K562 (cell line): ENCODE results near the gene ACSL5. TPM values are rescaled to one million over a fixed set of nuclear protein-coding genes. Genes with fewer than 3 reads are reported as not detected.

Experiments used
- ATAC-seq: fragments of 200-7000 bp; cut with Tn5 transposase; 3 replicates; pipeline ENCODE4 v1.9.1; 2020; ENCODE audit warnings: moderate library complexity
- BruUV-seq: library from RNA; stranded (reverse); fragments of 400-500 nt; replicated peaks from 2 replicates; lab custom pipeline; 2021; lab: Mats Ljungman, UMichigan
- CTCF ChIA-PET: fragments of 300-600 bp; formaldehyde crosslinking; extraction: SDS; loops from one replicate; lab custom pipeline; 2021; ENCODE audit warnings: low intra/inter-chr PET ratio; lab: Yijun Ruan, JAX
- POLR2A ChIA-PET: fragments of 300-600, 350-650 bp; sonication (Branson Sonifier 250); formaldehyde crosslinking; extraction: SDS; loops from one replicate; lab custom pipeline; 2021; ENCODE audit warnings: antibody characterized with exemption, inconsistent platforms; lab: Yijun Ruan, JAX
- DNase-seq, 4 experiments: peaks; one replicate each; pipeline versions ENCODE4 v3.0.0 to v3.0.0-alpha.2; 2011 to 2018; ENCODE audit warnings: low spot score in 3 of 4, mixed read lengths in 3 of 4; ENCODE audit errors: extremely low read depth in 1 of 4
- FAIRE-seq: peaks from 2 replicates; lab custom pipeline; 2011; peaks lifted over from hg19 to GRCh38; lab: Jason Lieb, UNC
- H2AFZ ChIP-seq: 2 replicates; pipeline ENCODE4 v1.6.0; 2011; ENCODE audit warnings: low read depth, low read length, control low read depth, inconsistent platforms
- H3K27ac ChIP-seq: fragments of 200-600 bp; 3 replicates; pipeline ENCODE4 v1.8.0; 2011; ENCODE audit warnings: low read depth, mild to moderate bottlenecking, control low read depth, inconsistent platforms, low read length, moderate library complexity, mixed read lengths; ENCODE audit errors: extremely low read depth
- H3K27me3 ChIP-seq, 2 experiments: fragments of 300-600 bp in 1 of 2; 2 replicates in 1 of 2; 3 replicates in 1 of 2; pipeline versions ENCODE4 v1.6.0 to v1.8.0; 2011; ENCODE audit warnings: inconsistent platforms in 2 of 2, low read length in 2 of 2, mild to moderate bottlenecking in 1 of 2, mixed read lengths in 1 of 2, moderate library complexity in 1 of 2; ENCODE audit not compliant: control insufficient read depth in 2 of 2, insufficient read depth in 2 of 2
- H3K36me3 ChIP-seq: fragments of 300-600 bp; 3 replicates; pipeline ENCODE4 v1.8.0; 2011; ENCODE audit warnings: mild to moderate bottlenecking, low read length, inconsistent platforms; ENCODE audit not compliant: control insufficient read depth, insufficient read depth
- H3K4me1 ChIP-seq, 2 experiments: fragments of 200-600 bp in 1 of 2; replicated peaks in 1 of 2; 2 replicates in 1 of 2; 3 replicates in 1 of 2; pipeline versions ENCODE4 v1.5.1 to v1.8.0; 2011; ENCODE audit warnings: inconsistent platforms in 2 of 2, low read length in 2 of 2, mild to moderate bottlenecking in 1 of 2, mixed read lengths in 1 of 2, moderate library complexity in 1 of 2; ENCODE audit not compliant: control insufficient read depth in 2 of 2, insufficient read depth in 2 of 2
- H3K4me2 ChIP-seq: 2 replicates; pipeline ENCODE4 v1.6.1; 2011; ENCODE audit warnings: low read length, control low read depth, inconsistent platforms, mixed read lengths; ENCODE audit not compliant: insufficient read depth
- H3K4me3 ChIP-seq: fragments of 200-600 bp; sonication (generic), shearing (Covaris generic); 2 replicates; pipeline ENCODE4 v1.5.1; 2016; ENCODE audit warnings: control low read depth, inconsistent platforms
- H3K79me2 ChIP-seq: fragments of 200-600 bp; 3 replicates; pipeline ENCODE4 v1.8.0; 2011; ENCODE audit warnings: low read length, inconsistent platforms; ENCODE audit not compliant: control insufficient read depth, insufficient read depth
- H3K9ac ChIP-seq, 2 experiments: 2 replicates each; pipeline versions ENCODE4 v1.6.0 to v1.6.1; 2011; ENCODE audit warnings: low read depth in 2 of 2, low read length in 2 of 2, control low read depth in 1 of 2, inconsistent platforms in 1 of 2, mild to moderate bottlenecking in 1 of 2, mixed read lengths in 1 of 2; ENCODE audit not compliant: insufficient read depth in 1 of 2
- H3K9me1 ChIP-seq: one replicate; pipeline ENCODE4 v1.6.0; 2011; ENCODE audit warnings: inconsistent platforms, mild to moderate bottlenecking, low read length, moderate library complexity; ENCODE audit not compliant: control insufficient read depth, insufficient read depth
- H3K9me3 ChIP-seq: replicated peaks from 2 replicates; pipeline ENCODE4 v1.5.1; 2011; ENCODE audit warnings: low read depth, low read length, inconsistent platforms; ENCODE audit not compliant: control insufficient read depth, insufficient read depth
- H4K20me1 ChIP-seq: replicated peaks from 2 replicates; pipeline ENCODE4 v1.6.1; 2011; ENCODE audit warnings: low read length, inconsistent platforms, mixed read lengths; ENCODE audit not compliant: control insufficient read depth, insufficient read depth
- CEBPG ChIP-seq, 3 experiments: fragments of 200-800 bp in 1 of 3; sonication (Bioruptor generic) in 1 of 3; sonication (generic) in 1 of 3; formaldehyde crosslinking in 1 of 3; IDR thresholded peaks in 2 of 3; conservative IDR thresholded peaks in 1 of 3; 2 replicates each; pipeline versions ENCODE4 v1.6.1 to v1.8.0; 2016 to 2022; ENCODE audit warnings: missing compliant biosample characterization in 2 of 3, missing genetic modification characterization in 2 of 3, mild to moderate bottlenecking in 1 of 3, missing genetic modification reagents in 1 of 3
- EP400 ChIP-seq: fragments of 450-650 bp; IDR thresholded peaks from 2 replicates; pipeline ENCODE4 v1.6.1; 2017; ENCODE audit warnings: antibody characterized with exemption, mild to moderate bottlenecking, moderate library complexity
- MECOM ChIP-seq: fragments of 250-450 bp; sonication (Bioruptor Pico); IDR thresholded peaks from 2 replicates; pipeline ENCODE4 v1.8.0; 2022; ENCODE audit warnings: inconsistent platforms
- MEF2D ChIP-seq: conservative IDR thresholded peaks from 2 replicates; pipeline ENCODE4 v1.6.1; 2016; ENCODE audit warnings: low read depth, missing genetic modification characterization, missing compliant biosample characterization
- NFRKB ChIP-seq: fragments of 450-650 bp; IDR thresholded peaks from 2 replicates; pipeline ENCODE4 v1.6.1; 2016; ENCODE audit warnings: low read depth
- NR2C1 ChIP-seq, 2 experiments: fragments of 450-650 bp; IDR thresholded peaks; 2 replicates each; pipeline ENCODE4 v1.6.1; 2017; ENCODE audit warnings: mild to moderate bottlenecking in 2 of 2, antibody characterized with exemption in 1 of 2, inconsistent platforms in 1 of 2, missing compliant biosample characterization in 1 of 2, missing genetic modification characterization in 1 of 2
- PTTG1 ChIP-seq: fragments of 450-650 bp; IDR thresholded peaks from 2 replicates; pipeline ENCODE4 v1.6.1; 2016; ENCODE audit warnings: low read depth, mild to moderate bottlenecking, missing genetic modification characterization, missing compliant biosample characterization
- RBM25 ChIP-seq: fragments of 200-400 bp; formaldehyde crosslinking; IDR thresholded peaks from 2 replicates; pipeline ENCODE4 v1.6.1; 2018; ENCODE audit warnings: low read length, low read depth, moderate library complexity; ENCODE audit not compliant: severe bottlenecking
- SMAD4 ChIP-seq: fragments of 250-450 bp; sonication (Bioruptor Pico); conservative IDR thresholded peaks from 2 replicates; pipeline ENCODE4 v1.8.0; 2021; ENCODE audit warnings: inconsistent platforms, mild to moderate bottlenecking, moderate library complexity
- YBX1 ChIP-seq: fragments of 450-650 bp; IDR thresholded peaks from 2 replicates; pipeline ENCODE4 v1.7.1; 2016; ENCODE audit warnings: mild to moderate bottlenecking
- ZBTB1 ChIP-seq: sonication (generic); formaldehyde crosslinking; IDR thresholded peaks from 2 replicates; pipeline ENCODE4 v1.8.1; 2023; ENCODE audit warnings: missing genetic modification reagents, low read depth, mild to moderate bottlenecking, borderline replicate concordance
- ZNF124 ChIP-seq: sonication (generic); formaldehyde crosslinking; IDR thresholded peaks from 2 replicates; pipeline ENCODE4 v1.8.1; 2022; ENCODE audit warnings: missing genetic modification reagents
- ZNF311 ChIP-seq: fragments of 250-450 bp; sonication (Bioruptor Pico); IDR thresholded peaks from 2 replicates; pipeline ENCODE4 v1.4.0; 2020; ENCODE audit warnings: mild to moderate bottlenecking, moderate library complexity
- ZNF589 ChIP-seq: fragments of 200-800 bp; sonication (Bioruptor generic); IDR thresholded peaks from 2 replicates; pipeline ENCODE4 v1.6.1; 2016; ENCODE audit warnings: low read depth, missing genetic modification characterization, missing compliant biosample characterization
- WGBS: fragments of 100-300 bp; shearing (Covaris generic); methylation state at CpG from one replicate; pipeline ENCODE4 v1.1.6; 2016; ENCODE audit warnings: low coverage, mixed read lengths; ENCODE audit not compliant: insufficient coverage; ENCODE audit errors: missing lambda C conversion rate; 5-methylcytosine and 5-hydroxymethylcytosine counted together
- in situ Hi-C: fragments of 300-500 bp; cut with MboI; formaldehyde crosslinking; loops from 4 replicates; pipeline ENCODE4 v1.15.0; 2018; ENCODE audit warnings: inconsistent platforms, mixed read lengths
- intact Hi-C: fragments of 100-400 bp; cut with micrococcal nuclease; formaldehyde crosslinking; loops from 2 replicates; pipeline ENCODE4 v1.14.2; 2022
- polyA plus RNA-seq, 8 experiments: library from polyadenylated mRNA; depleted of rRNA in 4 of 8; stranded (reverse) in 5 of 8; unstranded in 3 of 8; fragments of >200 nt; fragmentation: Nextera tagmentation in 2 of 8; fragmentation: Illumina TruSeq in 1 of 8; extraction: Ambion mirVana in 2 of 8; extraction: Trizol in 1 of 8; gene quantifications; 2 replicates each; pipeline versions ENCODE4 v1.2.1 to v1.2.3, GENCODE V29; 2011 to 2014; ENCODE audit warnings: inconsistent platforms in 1 of 8, missing spikeins in 1 of 8
- total RNA-seq, 7 experiments: library from RNA; depleted of rRNA in 6 of 7; stranded (reverse); fragments of >200 nt in 6 of 7; fragmentation: Illumina TruSeq in 2 of 7; extraction: Trizol in 2 of 7; gene quantifications; 2 replicates each; pipeline versions ENCODE4 v1.2.1 to v1.2.3, GENCODE V29; 2011 to 2021; ENCODE audit warnings: low replicate concordance in 1 of 7
- TF ChIP-seq, protein P1 (sequence below), 2 experiments: fragments of 450-650 bp in 1 of 2; sonication (generic) in 1 of 2; formaldehyde crosslinking in 1 of 2; IDR thresholded peaks in 1 of 2; conservative IDR thresholded peaks in 1 of 2; 2 replicates each; pipeline versions ENCODE4 v1.6.1 to v1.8.1; 2016 to 2023; ENCODE audit warnings: mild to moderate bottlenecking in 2 of 2, moderate library complexity in 2 of 2, inconsistent platforms in 1 of 2, missing genetic modification reagents in 1 of 2
- TF ChIP-seq, protein P2 (sequence below): fragments of 450-650 bp; formaldehyde crosslinking; IDR thresholded peaks from 2 replicates; pipeline ENCODE4 v1.4.0; 2022; ENCODE audit warnings: mild to moderate bottlenecking, moderate library complexity
- TF ChIP-seq, protein P3 (sequence below): fragments of 450-650 bp; formaldehyde crosslinking; IDR thresholded peaks from 2 replicates; pipeline ENCODE4 v1.4.0; 2022; ENCODE audit warnings: missing genetic modification characterization

ACSL5 gene
- total and polyA plus RNA-seq, 9 of the 15 experiments (the other 6 are each of a cell fraction or from before 2014, with no cell fraction given), result 0.19 to 1.4 (median 0.55) TPM

DNA sequence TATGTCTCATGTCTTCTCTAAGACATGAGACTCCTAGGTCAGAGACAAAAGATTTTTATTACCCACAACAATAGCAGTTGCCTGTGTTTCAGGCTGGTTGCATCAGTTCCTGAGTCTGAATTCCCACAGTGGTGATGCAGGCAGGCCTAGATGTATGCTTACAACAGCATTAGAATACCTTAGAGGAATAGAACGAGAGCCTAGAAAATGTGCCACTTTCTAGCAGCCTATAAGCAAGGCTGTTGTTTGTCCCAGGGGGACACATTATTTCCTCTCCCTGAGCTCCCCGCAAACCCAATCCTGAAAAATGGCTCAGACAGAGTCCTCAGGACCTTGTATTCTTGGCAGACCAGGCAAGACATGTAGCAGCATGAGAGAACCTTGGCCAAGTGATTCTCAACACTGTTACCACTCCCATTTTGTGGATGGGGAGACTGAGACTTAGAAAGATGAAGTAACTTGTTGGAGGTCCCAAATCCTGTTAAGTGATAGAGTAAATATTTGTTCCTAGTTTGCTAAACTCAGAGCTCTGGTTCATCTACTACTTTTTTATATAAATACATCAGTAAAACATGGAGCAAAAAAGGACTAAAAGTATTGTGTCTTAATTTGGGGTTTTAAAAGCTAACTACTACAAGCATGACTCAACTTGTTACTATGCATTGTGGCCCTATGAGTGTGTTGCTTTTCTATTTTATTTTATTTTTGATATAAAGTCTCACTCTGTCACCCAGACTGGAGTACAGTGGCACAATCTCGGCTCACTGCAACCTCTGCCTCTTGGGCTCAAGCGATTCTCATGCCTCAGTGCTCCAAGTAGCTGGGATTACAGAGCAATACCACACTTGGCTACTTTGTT, 87.3 kb downstream of the ACSL5 start:
- H2AFZ ChIP-seq, result no peak overlapping the region
- ATAC-seq, result peak; percentile 89
- TF ChIP-seq ZBTB1 (CRISPR knock-in tag), result no peak
- 0 out of 2 replicates have a peak, but pooled peaks have one; percentile 59 for TF ChIP-seq MEF2D (tag)
- TF ChIP-seq, protein P1, sequence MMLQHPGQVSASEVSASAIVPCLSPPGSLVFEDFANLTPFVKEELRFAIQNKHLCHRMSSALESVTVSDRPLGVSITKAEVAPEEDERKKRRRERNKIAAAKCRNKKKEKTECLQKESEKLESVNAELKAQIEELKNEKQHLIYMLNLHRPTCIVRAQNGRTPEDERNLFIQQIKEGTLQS (IDR thresholded peaks at IDR 0.05), result peak; percentile 79
- TF ChIP-seq, protein P1 (CRISPR knock-in tag; conservative IDR thresholded peaks at IDR 0.05), result no peak
- TF ChIP-seq MECOM, result peak; percentile 18; the same call in 1 of the 2 replicates
- peak; percentile 82 for TF ChIP-seq SMAD4
- TF ChIP-seq CEBPG (CRISPR knock-in tag; IDR thresholded peaks at IDR 0.05), result peak; percentile 91
- peak in 1 of 2 experiments; percentile 95; a peak in 2 of 4 replicates for TF ChIP-seq CEBPG (tag; conservative IDR thresholded peaks at IDR 0.05 in 1 of 2, IDR thresholded peaks at IDR 0.05 in 1 of 2)
- TF ChIP-seq NR2C1 (IDR thresholded peaks at IDR 0.05), result no peak
- TF ChIP-seq NR2C1 (tag; IDR thresholded peaks at IDR 0.05), result peak; percentile 37; the same call in 1 of the 2 replicates
- 0 out of 2 replicates have a peak, but pooled peaks have one; percentile 24 for TF ChIP-seq EP400
- TF ChIP-seq ZNF124, result no peak
- TF ChIP-seq YBX1, result no peak
- TF ChIP-seq ZNF589 (CRISPR knock-in tag), result peak; percentile 34; the same call in 1 of the 2 replicates
- TF ChIP-seq PTTG1 (tag), result peak; percentile 55; the same call in 1 of the 2 replicates
- TF ChIP-seq, protein P2, sequence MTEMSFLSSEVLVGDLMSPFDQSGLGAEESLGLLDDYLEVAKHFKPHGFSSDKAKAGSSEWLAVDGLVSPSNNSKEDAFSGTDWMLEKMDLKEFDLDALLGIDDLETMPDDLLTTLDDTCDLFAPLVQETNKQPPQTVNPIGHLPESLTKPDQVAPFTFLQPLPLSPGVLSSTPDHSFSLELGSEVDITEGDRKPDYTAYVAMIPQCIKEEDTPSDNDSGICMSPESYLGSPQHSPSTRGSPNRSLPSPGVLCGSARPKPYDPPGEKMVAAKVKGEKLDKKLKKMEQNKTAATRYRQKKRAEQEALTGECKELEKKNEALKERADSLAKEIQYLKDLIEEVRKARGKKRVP (CRISPR knock-in tag), result peak; percentile 76
- TF ChIP-seq, protein P3, sequence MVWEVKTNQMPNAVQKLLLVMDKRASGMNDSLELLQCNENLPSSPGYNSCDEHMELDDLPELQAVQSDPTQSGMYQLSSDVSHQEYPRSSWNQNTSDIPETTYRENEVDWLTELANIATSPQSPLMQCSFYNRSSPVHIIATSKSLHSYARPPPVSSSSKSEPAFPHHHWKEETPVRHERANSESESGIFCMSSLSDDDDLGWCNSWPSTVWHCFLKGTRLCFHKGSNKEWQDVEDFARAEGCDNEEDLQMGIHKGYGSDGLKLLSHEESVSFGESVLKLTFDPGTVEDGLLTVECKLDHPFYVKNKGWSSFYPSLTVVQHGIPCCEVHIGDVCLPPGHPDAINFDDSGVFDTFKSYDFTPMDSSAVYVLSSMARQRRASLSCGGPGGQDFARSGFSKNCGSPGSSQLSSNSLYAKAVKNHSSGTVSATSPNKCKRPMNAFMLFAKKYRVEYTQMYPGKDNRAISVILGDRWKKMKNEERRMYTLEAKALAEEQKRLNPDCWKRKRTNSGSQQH (CRISPR knock-in tag), result no peak
- peak; percentile 70 for TF ChIP-seq RBM25
- peak; percentile 29; the same call in 1 of the 2 replicates for TF ChIP-seq NFRKB
- peak; percentile 80 for TF ChIP-seq ZNF311 (CRISPR knock-in tag)

More for the DNA sequence above, 87.3 kb downstream of the ACSL5 start:
- H3K9me1 ChIP-seq, result no peaks in the 10 kb centered on the region
- H3K36me3 ChIP-seq, result peaks cover 25% of the 10 kb centered on the region; the same call in 2 of the 3 replicates
- in situ Hi-C loops (no loop called here), intact Hi-C loops (no loop called here)
- H3K9me3 ChIP-seq, result no peaks in the 10 kb centered on the region
- ChIA-PET POLR2A (no interaction called here), CTCF (no interaction called here)
- H3K27ac ChIP-seq, result peak overlapping the region; percentile 46; the same call in 1 of the 3 replicates
- WGBS, result 100% methylated on average over 3 of the region's 4 CpGs
- H3K4me3 ChIP-seq, result no peak overlapping the region
- FAIRE-seq, result no peak
- H3K4me1 ChIP-seq, result no peaks in the 10 kb centered on the region
- H3K79me2 ChIP-seq, result no peaks in the 10 kb centered on the region
- H3K27me3 ChIP-seq, result no peaks in the 10 kb centered on the region
- peak in 1 of 4 experiments; percentile 11 for DNase-seq
- H3K4me2 ChIP-seq, result no peak overlapping the region
- no peak overlapping the region for H3K9ac ChIP-seq
- no TSS peak for BruUV-seq
- H4K20me1 ChIP-seq, result no peaks in the 10 kb centered on the region
